H1 (cell line): ENCODE measurements around the gene ARHGAP26.

Experiments
- TAF1 ChIP-seq: IDR thresholded peaks from 2 replicates; pipeline ENCODE4 v1.6.1; 2011; ENCODE audit warnings: mild to moderate bottlenecking, low read depth, low read length
- TF ChIP-seq, protein P1 (sequence below), 3 experiments: IDR thresholded peaks; 1 replicate in 2 of 3; 2 replicates in 1 of 3; pipeline versions ENCODE4 v1.5.1 to v1.6.1; 2011; ENCODE audit warnings: low read length in 3 of 3, mild to moderate bottlenecking in 3 of 3, inconsistent platforms in 2 of 3, low read depth in 1 of 3, moderate library complexity in 1 of 3; ENCODE audit not compliant: insufficient read depth in 1 of 3; ENCODE audit errors: control extremely low read depth in 1 of 3

GRCh38 chr5:142769251-142769792 lies 855 bp upstream of the ARHGAP26 start:
- TF ChIP-seq, protein P1, sequence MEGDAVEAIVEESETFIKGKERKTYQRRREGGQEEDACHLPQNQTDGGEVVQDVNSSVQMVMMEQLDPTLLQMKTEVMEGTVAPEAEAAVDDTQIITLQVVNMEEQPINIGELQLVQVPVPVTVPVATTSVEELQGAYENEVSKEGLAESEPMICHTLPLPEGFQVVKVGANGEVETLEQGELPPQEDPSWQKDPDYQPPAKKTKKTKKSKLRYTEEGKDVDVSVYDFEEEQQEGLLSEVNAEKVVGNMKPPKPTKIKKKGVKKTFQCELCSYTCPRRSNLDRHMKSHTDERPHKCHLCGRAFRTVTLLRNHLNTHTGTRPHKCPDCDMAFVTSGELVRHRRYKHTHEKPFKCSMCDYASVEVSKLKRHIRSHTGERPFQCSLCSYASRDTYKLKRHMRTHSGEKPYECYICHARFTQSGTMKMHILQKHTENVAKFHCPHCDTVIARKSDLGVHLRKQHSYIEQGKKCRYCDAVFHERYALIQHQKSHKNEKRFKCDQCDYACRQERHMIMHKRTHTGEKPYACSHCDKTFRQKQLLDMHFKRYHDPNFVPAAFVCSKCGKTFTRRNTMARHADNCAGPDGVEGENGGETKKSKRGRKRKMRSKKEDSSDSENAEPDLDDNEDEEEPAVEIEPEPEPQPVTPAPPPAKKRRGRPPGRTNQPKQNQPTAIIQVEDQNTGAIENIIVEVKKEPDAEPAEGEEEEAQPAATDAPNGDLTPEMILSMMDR (IDR thresholded peaks at IDR 0.05; ENCODE audit: control extremely low read depth in 1 of 3, insufficient read depth in 1 of 3, low read depth in 1 of 3, low read length in 3 of 3): no peak
- TF ChIP-seq TAF1: no peak
